COLO668 (cell line): ENCODE data around the gene FOXG1.

Source experiments
- DNase-seq: peaks from one replicate; lab custom pipeline; 2025; ENCODE audit not compliant: unreplicated experiment; lab: John Stamatoyannopoulos, UW

Gene FOXG1

GRCh38 chr14:28766469-28766955 lies at the start of gene FOXG1:
TSS of gene FOXG1 (plus strand) at chr14:28766787. CDS start at chr14:28767280, 493 bp downstream.
- DNase-seq: peak; percentile 98

GRCh38 chr14:28719130-28719529 lies 47.5 kb upstream of the FOXG1 start:
- no peak for DNase-seq

GRCh38 chr14:28731358-28731757 lies 35.2 kb upstream of the FOXG1 start:
- no peak for DNase-seq

GRCh38 chr14:28742171-28742846 lies 24.3 kb upstream of the FOXG1 start:
- no peak for DNase-seq

GRCh38 chr14:28744126-28744525 lies 22.5 kb upstream of the FOXG1 start:
- no peak for DNase-seq

GRCh38 chr14:28745176-28745575 lies 21.4 kb upstream of the FOXG1 start:
- no peak for DNase-seq

GRCh38 chr14:28746247-28746646 lies 20.3 kb upstream of the FOXG1 start:
- no peak for DNase-seq

- DNase-seq: peak; percentile 73
Observed at GRCh38 chr14:28751467-28752058, 15.0 kb upstream of the FOXG1 start.

- peak; percentile 63 for DNase-seq
Observed at GRCh38 chr14:28754209-28754985, 12.2 kb upstream of the FOXG1 start.

- no peak for DNase-seq
Observed at GRCh38 chr14:28755198-28755815, 11.3 kb upstream of the FOXG1 start.

GRCh38 chr14:28755884-28756268 lies 10.7 kb upstream of the FOXG1 start:
- DNase-seq: no peak

GRCh38 chr14:28756269-28756883 lies 10.2 kb upstream of the FOXG1 start:
- no peak for DNase-seq

- DNase-seq: peak; percentile 13
Observed at GRCh38 chr14:28756884-28757570, 9.6 kb upstream of the FOXG1 start.

- no peak for DNase-seq
Observed at GRCh38 chr14:28757786-28758185, 8.8 kb upstream of the FOXG1 start.

- DNase-seq: no peak
Observed at GRCh38 chr14:28758253-28758884, 8.2 kb upstream of the FOXG1 start.

- no peak for DNase-seq
Observed at GRCh38 chr14:28758885-28759652, 7.5 kb upstream of the FOXG1 start.

- DNase-seq: no peak
Observed at GRCh38 chr14:28759653-28760313, 6.8 kb upstream of the FOXG1 start.

- no peak for DNase-seq
Observed at GRCh38 chr14:28760431-28760996, 6.1 kb upstream of the FOXG1 start.
